K562 (cell line): ENCODE results near the gene EHBP1. TPM values are rescaled to one million over a fixed set of nuclear protein-coding genes. Genes with fewer than 3 reads are reported as not detected.
A peak's percentile ranks its signal among the peaks of the same experiment; 100 is the strongest.

Experiments
- CEBPB ChIP-seq: fragments of 450-650 bp; IDR thresholded peaks from 2 replicates; pipeline ENCODE4 v1.6.1; 2016; ENCODE audit warnings: missing genetic modification characterization, missing compliant biosample characterization
- HNRNPH1 ChIP-seq: fragments of 200-400 bp; formaldehyde crosslinking; optimal IDR thresholded peaks from 2 replicates; pipeline ENCODE3; 2017; ENCODE audit warnings: low read depth, mild to moderate bottlenecking, low read length, moderate library complexity
- ILK ChIP-seq: fragments of 450-650 bp; IDR thresholded peaks from 2 replicates; pipeline ENCODE4 v1.6.1; 2016; ENCODE audit warnings: missing genetic modification characterization, low read depth, mild to moderate bottlenecking, missing compliant biosample characterization, moderate library complexity, borderline replicate concordance
- KLF1 ChIP-seq: fragments of 450-650 bp; IDR thresholded peaks from 2 replicates; pipeline ENCODE4 v1.6.1; 2016; ENCODE audit warnings: missing genetic modification characterization, missing compliant biosample characterization
- LCOR ChIP-seq: sonication (generic); formaldehyde crosslinking; IDR thresholded peaks from 2 replicates; pipeline ENCODE4 v1.8.0; 2022; ENCODE audit warnings: mild to moderate bottlenecking, missing genetic modification reagents
- MIER1 ChIP-seq: fragments of 450-650 bp; IDR thresholded peaks from 2 replicates; pipeline ENCODE4 v1.6.1; 2016; ENCODE audit warnings: antibody characterized with exemption, mild to moderate bottlenecking, low read depth
- NFIC ChIP-seq: fragments of 450-650 bp; IDR thresholded peaks from 2 replicates; pipeline ENCODE4 v1.6.1; 2017; ENCODE audit warnings: mild to moderate bottlenecking, inconsistent platforms
- PATZ1 ChIP-seq: fragments of 250-450 bp; sonication (Bioruptor Pico); IDR thresholded peaks from 2 replicates; pipeline ENCODE4 v1.5.0; 2020; ENCODE audit warnings: mild to moderate bottlenecking, borderline replicate concordance
- POLR2AphosphoS5 ChIP-seq: IDR thresholded peaks from 2 replicates; pipeline ENCODE4 v1.6.1; 2011; ENCODE audit warnings: mild to moderate bottlenecking, low read depth, low read length, moderate library complexity; ENCODE audit not compliant: control insufficient read depth, insufficient read depth
- POLR3G ChIP-seq: IDR thresholded peaks from 2 replicates; pipeline ENCODE4 v1.6.1; 2011; ENCODE audit not compliant: insufficient read length, insufficient replicate concordance; ENCODE audit errors: extremely low read depth
- THAP12 ChIP-seq: fragments of 250-450 bp; sonication (Bioruptor Pico); IDR thresholded peaks from 2 replicates; pipeline ENCODE4 v1.9.0; 2021; ENCODE audit warnings: mild to moderate bottlenecking, inconsistent platforms
- TRIM25 ChIP-seq: fragments of 450-650 bp; IDR thresholded peaks from 2 replicates; pipeline ENCODE4 v1.7.0; 2016; ENCODE audit warnings: borderline replicate concordance
- ZBTB11 ChIP-seq, 3 experiments: fragments of 200-800 bp in 1 of 3; fragments of 250-450 bp in 1 of 3; fragments of 450-650 bp in 1 of 3; sonication (Bioruptor Pico) in 1 of 3; sonication (Bioruptor generic) in 1 of 3; formaldehyde crosslinking in 1 of 3; IDR thresholded peaks; 2 replicates each; pipeline versions ENCODE4 v1.6.1 to v1.8.0; 2016 to 2022; ENCODE audit warnings: mild to moderate bottlenecking in 2 of 3, missing genetic modification characterization in 2 of 3, missing compliant biosample characterization in 1 of 3, moderate library complexity in 1 of 3
- ZKSCAN8 ChIP-seq: fragments of 200-800 bp; sonication (Bioruptor generic); IDR thresholded peaks from 2 replicates; pipeline ENCODE4 v1.6.1; 2016; ENCODE audit warnings: missing genetic modification characterization, missing compliant biosample characterization
- ZNF133 ChIP-seq: fragments of 250-450 bp; sonication (Bioruptor Pico); IDR thresholded peaks from 2 replicates; pipeline ENCODE4 v1.4.0; 2020; ENCODE audit warnings: mild to moderate bottlenecking
- polyA plus RNA-seq, 8 experiments: library from polyadenylated mRNA; depleted of rRNA in 4 of 8; stranded (reverse) in 5 of 8; unstranded in 3 of 8; fragments of >200 nt; fragmentation: Nextera tagmentation in 2 of 8; fragmentation: Illumina TruSeq in 1 of 8; extraction: Ambion mirVana in 2 of 8; extraction: Trizol in 1 of 8; gene quantifications; 2 replicates each; pipeline versions ENCODE4 v1.2.1 to v1.2.3, GENCODE V29; 2011 to 2014; ENCODE audit warnings: inconsistent platforms in 1 of 8, missing spikeins in 1 of 8
- total RNA-seq, 7 experiments: library from RNA; depleted of rRNA in 6 of 7; stranded (reverse); fragments of >200 nt in 6 of 7; fragmentation: Illumina TruSeq in 2 of 7; extraction: Trizol in 2 of 7; gene quantifications; 2 replicates each; pipeline versions ENCODE4 v1.2.1 to v1.2.3, GENCODE V29; 2011 to 2021; ENCODE audit warnings: low replicate concordance in 1 of 7

EHBP1 gene
- total and polyA plus RNA-seq, 9 of the 15 experiments (the other 6 are each of a cell fraction or from before 2014, with no cell fraction given) = 8.9 to 26.6 (median 19.3) TPM

GRCh38 chr2:62705859-62706720, 577 bp downstream of the EHBP1 start (continued):
- 0 out of 6 replicates have a peak, but pooled peaks of 1 of the 3 experiments have one; percentile 20 for TF ChIP-seq ZBTB11 (CRISPR knock-in tag; IDR thresholded peaks at IDR 0.05)
- no peak for TF ChIP-seq POLR3G
- no peak for TF ChIP-seq PATZ1 (CRISPR knock-in tag)
- peak; percentile 9; the same call in 1 of the 2 replicates for TF ChIP-seq POLR2AphosphoS5
- 0 out of 2 replicates have a peak, but pooled peaks have one; percentile 26 for TF ChIP-seq CEBPB
- TF ChIP-seq MIER1 = no peak
- TF ChIP-seq KLF1 (tag) = no peak
- no peak for TF ChIP-seq ZNF133 (CRISPR knock-in tag)
- no peak for TF ChIP-seq LCOR (CRISPR knock-in tag)
- TF ChIP-seq NFIC = peak; percentile 19; the same call in 1 of the 2 replicates
- no peak for TF ChIP-seq HNRNPH1
- no peak for TF ChIP-seq THAP12 (CRISPR knock-in tag)
- no peak for TF ChIP-seq TRIM25
- TF ChIP-seq ZKSCAN8 (CRISPR knock-in tag) = no peak
- TF ChIP-seq ILK = no peak
